Stimulated activated CD4-positive, alpha-beta T cell treated with anti-CD3 and anti-CD28 coated beads, Interleukin-1b, Interleukin-23, amount 100 ng/mL, for 24 hours (primary cell): ENCODE data around the gene RALGPS1.

ENCODE experiments used
- DNase-seq, 4 experiments: peaks; one replicate each; pipeline ENCODE4 v3.0.0-alpha.2; 2020; ENCODE audit warnings: low read depth in 4 of 4, low spot score in 1 of 4

Gene RALGPS1

DNA sequence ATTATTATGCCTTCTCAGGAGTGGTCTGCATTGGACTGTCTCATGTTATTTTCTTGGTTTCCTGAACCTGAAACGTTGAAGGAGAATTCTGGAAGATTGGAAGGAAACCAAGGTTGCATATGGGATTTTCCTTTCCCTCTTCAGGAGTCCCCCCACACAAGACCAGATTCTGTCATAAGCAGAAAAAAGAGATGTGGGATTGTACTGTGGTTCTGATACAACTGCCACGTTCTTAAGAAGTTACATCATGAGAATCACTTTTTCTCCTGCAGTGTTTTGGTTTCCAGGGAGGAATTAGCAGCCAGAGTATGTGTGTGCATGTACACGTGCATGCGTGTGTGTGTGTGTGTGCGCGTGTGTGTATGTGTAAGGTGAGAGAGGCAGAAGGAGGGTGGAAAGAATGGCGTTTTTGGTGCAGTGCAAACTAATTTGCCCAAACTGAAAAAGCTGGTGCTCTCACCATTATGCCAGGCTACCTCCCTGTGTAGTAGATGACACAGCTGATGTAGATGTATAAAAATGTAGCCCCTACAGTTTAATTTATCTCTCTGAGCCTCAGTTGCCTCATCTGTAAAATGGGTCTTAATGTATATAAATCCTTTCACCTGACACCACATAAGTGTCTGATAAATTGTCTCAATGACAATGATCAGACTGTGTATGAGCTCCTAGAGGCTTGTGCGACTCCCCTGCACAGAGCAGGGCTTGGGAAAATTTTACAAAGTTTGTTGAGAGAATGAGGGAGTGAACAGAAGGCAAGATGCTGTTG lies 38.6 kb downstream of the RALGPS1 start:
- DNase-seq: no peak

DNA sequence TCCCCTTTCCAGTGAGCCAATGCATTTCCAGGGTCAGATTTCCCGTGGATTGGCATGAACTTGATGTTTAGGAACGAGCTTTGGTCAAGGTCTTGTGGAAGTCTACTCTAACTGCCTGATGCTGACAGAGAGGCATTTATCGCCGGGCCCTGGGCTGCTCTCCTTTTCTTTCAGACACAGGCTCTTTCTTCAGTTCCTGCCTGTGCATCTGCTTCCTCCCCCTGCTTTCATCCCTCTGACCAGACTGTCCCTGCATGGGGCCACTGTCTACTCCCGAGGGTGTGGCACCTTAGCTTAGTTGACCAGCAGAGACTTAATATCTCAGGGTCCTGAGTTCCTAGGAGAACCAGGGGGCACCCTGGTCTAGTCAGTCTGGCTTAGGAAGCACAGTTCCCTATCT lies 41.2 kb downstream of the RALGPS1 start:
- no peak for DNase-seq

DNA sequence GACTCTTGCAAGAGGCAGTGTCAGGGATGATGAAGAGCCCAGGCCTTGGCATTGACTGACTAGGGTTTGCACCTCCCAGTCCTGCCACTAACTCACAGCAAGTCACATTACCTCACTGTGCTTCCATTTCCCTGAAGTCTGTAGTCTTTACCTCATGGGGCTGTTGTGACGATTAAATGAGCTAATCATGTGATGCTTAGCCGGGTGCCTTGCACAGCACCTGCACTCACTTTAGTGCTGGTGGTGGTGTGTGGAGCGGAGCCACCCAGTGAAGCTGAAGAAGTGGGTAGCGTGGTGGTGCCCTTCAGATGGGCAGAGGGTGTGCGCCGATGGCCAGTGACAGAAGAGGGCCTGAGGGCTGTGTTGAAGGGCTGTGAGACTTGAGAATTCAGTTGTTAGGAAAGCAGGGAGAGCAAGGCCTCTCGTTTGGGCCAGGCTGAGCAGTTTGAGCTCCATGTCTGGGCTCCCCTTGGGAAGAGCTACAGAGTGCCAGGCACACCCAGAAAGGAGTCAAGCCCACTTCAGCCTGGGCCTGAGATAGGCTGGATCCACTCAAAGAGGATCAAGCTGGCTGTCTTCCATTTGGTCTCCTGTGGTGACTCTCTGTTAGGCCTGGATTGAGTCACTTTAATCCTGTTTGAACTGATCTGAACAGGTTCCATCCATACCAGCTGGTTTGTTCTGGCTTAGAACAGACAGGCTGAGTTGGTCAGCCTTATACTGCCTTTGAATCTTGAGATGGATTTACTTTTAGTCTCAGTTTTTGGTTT lies 42.5 kb downstream of the RALGPS1 start:
- no peak for DNase-seq

- no peak for DNase-seq
These were observed 43.1 kb downstream of the RALGPS1 start for GRCh38 chr9:126957687-126958053.

DNA sequence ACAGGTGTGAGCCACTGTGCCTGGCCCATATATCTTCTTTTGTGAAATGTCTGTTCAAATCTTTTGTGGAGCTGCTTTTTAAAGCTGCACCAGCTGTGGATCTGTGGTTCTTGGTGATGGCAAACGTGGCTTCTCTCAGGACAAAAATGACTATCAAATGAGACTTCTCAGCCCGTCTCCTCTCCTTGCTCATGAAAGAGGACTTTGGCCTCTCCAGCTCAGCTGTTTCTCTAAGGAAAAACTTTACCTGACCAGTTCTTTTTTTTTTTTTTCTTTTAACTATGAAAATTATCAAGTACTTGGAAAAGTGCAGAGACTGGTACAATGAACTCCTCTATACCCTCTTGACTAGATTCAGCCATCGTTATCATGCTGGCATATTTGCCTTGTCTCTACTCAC lies 44.8 kb downstream of the RALGPS1 start:
- no peak for DNase-seq

- DNase-seq: no peak
These were observed 45.3 kb downstream of the RALGPS1 start for GRCh38 chr9:126959917-126960316.

DNA sequence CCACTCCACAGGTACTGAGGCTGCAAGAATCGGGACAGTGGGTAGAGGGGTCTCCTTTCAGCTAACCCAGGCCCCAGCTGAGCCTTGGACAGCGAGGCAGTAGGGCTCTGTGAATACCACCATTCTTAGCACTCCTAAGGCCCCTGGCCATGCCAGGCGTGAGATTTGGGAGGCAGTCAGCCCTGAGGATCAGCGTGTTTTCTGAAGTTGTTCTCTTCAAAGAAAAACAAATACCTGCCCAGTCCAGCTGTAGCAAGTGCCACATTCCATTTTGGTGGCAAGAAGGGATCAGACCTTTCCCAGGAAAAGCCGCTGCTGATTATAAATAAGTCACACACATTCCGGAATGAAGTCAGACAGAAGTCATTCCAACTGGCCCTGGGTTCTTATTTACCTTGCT lies 47.8 kb downstream of the RALGPS1 start:
- no peak for DNase-seq

GRCh38 chr9:126965077-126965476 lies 50.5 kb downstream of the RALGPS1 start:
- DNase-seq: no peak

DNA sequence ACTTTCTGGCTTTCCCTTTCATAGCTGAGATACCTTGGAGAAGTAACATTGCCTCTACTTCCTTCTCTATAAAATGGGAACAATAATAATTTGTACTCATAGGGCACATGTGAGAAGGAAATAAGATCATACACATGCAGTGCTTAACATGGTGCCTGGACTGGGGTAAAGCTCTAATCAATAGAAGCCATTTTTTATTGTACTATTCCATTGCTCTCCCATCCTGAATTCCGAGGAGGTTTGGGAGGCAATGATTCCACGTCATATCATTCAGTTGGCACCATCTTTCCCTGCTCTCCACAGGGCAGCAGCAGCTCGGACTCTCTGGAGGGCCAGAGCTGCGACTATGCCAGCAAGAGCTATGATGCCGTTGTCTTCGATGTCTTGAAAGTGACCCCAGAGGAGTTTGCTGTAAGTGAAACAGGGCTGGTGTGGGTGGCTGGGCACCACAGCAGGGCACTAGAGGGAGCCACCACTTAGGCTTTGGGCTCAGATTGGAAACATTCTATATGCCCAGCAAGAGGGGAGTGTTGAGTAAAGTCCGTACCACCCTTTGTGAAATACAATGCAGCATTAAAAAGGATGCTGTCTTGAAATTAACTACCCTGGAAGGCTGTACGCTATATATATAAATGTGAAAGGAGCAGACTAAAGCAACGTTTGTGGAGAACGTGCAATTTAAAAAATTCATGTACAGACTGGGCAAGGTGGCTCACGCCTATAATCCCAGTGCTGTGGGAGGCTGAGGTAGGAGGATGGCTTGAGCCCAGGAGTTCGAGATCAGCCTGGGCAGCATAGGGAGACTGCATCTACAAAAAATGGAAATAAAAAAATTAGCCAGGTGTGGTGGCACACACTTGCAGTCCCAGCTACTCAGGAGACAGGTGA lies 51.2 kb downstream of the RALGPS1 start:
- DNase-seq: peak in 1 of 4 experiments; percentile 21

DNA sequence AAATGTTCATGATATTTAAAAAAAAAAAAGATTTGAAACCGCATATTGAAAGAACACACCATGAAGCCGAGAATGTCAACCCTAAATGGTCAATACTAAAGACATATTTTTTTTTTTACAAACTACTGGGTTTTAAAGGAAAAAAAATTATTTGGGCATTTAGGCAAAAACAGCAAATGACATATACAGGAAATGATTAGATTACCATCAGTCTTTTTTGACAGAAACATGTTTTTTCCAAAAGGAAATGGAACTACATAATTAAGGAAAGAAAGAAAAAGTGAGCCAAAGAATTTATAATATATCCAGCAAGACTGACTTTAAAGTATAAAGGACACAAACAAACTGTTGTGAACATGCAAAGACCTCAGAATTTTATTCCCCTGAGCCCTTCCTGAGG lies 56.7 kb downstream of the RALGPS1 start:
- no peak for DNase-seq

DNA sequence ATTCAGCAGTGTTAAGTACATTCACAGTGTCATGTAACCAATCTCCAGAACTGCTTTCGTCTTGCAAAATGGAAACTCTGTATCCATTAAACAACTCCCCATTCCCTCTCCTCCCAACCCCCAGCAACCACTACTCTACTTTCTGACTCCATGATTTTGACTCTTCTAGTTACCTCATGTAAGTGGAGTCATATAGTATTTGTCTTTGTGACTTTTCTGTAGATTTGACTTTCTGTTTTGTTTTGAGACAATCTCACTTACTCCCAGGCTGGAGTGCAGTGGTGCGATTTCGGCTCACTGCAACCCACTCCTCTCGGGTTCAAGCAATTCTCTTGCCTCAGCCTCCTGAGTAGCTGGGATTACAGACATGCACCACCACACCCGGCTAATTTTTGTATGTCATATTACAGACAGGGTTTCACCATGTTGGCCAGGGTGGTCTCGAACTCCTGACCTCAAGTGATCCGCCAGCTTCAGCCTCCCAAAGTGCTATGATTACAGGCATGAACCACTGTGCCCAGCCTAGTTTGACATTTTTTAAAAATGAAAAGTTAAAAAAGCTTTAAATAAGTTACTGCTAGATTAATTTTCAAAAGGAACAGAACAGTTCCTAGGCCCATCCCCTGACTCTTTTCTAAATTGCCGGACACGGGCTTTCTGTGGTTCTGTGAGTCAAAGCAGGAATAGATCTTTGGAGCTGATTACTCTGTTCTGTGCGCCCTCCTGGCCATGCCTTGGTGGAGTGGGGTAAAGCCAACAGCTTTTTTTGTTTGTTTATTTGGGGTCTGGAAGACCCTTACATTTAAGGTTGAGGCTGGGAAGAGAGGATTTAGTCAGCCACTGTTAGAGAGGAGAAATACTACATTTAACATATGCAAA lies 59.3 kb downstream of the RALGPS1 start:
- no peak for DNase-seq

DNA sequence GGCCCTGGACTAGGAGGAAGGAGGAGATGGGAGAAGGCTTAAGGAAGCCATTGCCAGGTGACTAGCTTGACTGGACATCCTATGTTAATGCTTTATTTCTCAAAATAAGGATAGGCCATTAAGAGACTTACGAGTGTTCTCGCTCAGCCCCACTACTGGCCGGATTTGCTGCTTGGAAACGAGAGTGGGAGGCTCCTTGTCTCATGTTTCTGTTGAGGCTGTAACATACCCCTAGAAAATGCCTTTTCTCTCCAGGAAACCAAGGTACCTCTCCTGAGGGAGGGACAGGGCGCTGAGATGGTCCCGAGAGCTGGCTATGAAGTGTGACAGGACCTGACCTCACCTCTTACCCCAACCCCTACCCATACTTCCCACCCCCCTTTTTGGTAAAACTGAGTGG lies 60.0 kb downstream of the RALGPS1 start:
- no peak for DNase-seq

DNA sequence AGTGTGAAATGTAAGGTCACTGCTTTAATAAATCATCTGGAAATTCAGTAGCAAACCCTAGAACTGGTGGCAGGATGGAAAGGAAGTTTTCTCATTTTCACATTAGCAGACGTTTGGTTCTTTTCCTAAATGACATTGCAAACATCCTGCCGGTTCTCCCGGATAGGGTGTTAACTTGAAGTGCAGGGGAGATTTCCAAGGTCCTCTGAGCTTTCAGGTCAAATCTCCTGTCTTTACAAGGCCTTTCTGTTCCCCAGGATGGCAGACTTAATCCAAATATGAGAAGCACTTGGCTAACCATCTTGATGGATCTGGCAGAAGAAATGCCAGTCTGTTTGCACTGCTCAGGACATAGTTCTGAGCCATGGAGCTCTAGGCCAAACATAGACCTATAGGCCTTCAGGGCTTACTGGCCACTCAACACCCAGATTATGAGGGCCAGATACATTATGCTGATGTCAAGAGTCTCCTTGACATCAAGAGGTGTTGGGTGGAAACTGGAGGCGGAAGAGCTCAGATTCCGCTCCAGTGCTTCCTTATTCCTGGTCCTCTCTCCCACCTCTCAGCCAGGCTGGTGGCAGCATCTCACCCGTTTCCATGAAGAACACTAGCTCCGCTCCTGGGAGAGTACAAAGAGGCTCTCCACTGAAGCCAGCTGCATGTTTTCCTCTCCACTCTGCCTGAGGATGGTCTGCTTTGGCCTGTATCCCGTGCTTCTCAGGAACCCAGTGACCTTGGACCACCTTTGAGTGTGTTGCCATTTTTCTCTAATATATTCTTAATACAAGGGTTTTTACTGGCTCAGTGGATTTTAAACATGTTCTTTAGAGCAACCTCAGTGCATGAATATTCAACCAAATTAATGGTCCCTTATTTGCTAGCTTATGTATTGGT lies 61.0 kb downstream of the RALGPS1 start:
- DNase-seq: no peak

DNA sequence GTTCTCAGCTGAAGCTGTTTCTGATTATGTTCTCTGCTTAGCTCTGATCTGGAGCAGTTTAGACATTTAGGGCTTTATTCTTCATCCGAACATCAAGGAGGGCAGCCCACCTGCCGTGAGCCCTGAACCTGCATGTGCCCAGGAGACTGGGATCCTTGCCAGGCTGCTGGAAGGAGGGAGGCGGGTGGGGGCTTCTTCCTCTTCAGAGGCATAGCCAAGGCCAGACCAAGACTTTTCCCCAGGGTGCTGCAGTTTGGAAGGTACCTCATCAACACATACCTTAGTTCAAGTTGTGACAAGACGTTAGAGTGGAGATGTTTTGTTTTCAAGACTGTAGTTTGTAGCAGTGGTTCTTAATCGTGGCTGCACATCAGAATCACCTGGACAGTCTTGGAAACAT lies 64.9 kb downstream of the RALGPS1 start:
- no peak for DNase-seq

GRCh38 chr9:126980231-126980630 lies 65.6 kb downstream of the RALGPS1 start:
- no peak for DNase-seq

- no peak for DNase-seq
These were observed 66.6 kb downstream of the RALGPS1 start for GRCh38 chr9:126981218-126981617.

DNA sequence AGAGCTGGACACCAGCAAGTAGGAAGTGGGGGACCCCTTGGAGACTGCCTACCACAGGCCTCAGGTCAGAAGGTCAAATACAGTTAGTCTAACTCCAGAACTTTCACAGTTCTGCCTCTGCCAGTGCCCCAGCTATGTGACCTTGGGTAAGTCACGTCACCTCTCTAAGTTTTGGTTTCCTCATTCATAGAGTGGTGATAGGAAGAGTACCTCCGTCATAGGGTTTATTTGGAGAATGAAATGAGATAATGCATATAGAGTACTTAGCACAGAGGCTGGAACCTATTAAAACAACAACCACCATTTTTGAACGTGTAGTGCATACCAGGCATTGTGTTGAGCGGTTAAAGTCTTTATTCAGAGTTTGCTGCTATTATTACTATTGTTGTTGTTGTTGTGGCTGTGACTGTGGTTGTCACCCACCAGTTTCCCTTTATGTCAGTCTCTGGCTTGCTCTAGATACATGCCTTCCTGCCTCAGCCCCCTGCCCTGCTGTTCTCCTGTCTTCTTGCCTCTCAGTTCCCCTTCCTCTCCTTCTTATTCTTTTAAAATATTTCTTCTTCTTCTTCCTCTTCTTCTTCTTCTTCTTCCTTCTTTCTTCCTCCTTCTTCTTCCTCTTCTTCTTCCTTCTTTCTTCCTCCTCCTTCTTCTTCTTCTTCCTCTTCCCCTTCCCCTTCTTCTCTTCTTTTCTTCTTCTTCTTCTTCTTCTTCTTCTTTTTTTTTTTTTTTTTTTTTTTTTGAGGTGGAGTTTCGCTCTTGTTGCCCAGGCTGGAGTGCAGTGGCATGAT lies 67.8 kb downstream of the RALGPS1 start:
- no peak for DNase-seq

GRCh38 chr9:126983767-126984166 lies 69.2 kb downstream of the RALGPS1 start:
- DNase-seq: no peak

DNA sequence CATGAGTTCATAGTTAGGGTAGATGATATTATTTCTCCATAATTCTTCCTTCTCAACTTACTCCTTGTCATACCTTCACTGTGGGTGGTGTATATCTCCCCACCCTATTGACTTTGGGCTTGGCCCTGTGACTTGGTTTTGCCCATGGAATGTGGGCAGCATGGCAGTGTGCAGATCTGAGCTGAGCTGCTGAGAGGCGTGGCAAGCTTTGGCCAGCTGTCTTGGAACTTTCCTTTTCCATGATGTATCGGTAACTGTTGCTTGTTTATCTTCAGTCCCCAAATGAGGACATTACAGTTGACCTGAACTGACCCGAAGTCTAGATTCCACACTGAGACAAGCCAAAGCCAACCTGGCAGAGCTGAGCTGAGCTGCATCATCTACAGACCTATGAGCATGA lies 70.4 kb downstream of the RALGPS1 start:
- DNase-seq: no peak
